GM12801 (cell line): ENCODE results near the gene CNDP1.

Source experiments
- CTCF ChIP-seq: IDR thresholded peaks from one replicate; pipeline ENCODE4 v1.5.1; 2011; ENCODE audit warnings: control low read depth; ENCODE audit not compliant: insufficient read length; ENCODE audit errors: extremely low read depth

Gene CNDP1

GRCh38 chr18:74532511-74533025, 1.7 kb upstream of the CNDP1 start:
- TF ChIP-seq CTCF = no peak

GRCh38 chr18:74533666-74534065, 634 bp upstream of the CNDP1 start:
- TF ChIP-seq CTCF = no peak

GRCh38 chr18:74534981-74535649, 815 bp downstream of the CNDP1 start:
- TF ChIP-seq CTCF = no peak

GRCh38 chr18:74539289-74539688, 5.0 kb downstream of the CNDP1 start:
- no peak for TF ChIP-seq CTCF

GRCh38 chr18:74540652-74541421, 6.5 kb downstream of the CNDP1 start:
- no peak for TF ChIP-seq CTCF

GRCh38 chr18:74541703-74542555, 7.6 kb downstream of the CNDP1 start:
- no peak for TF ChIP-seq CTCF

GRCh38 chr18:74544898-74545297, 10.6 kb downstream of the CNDP1 start:
- TF ChIP-seq CTCF = no peak
